GM18868 (cell line): Measurements from ENCODE around the gene CST11.

Source experiments
- ATAC-seq: cut with Tn5 transposase; IDR thresholded peaks from one replicate; pipeline ENCODE4 v1.9.1; 2021; ENCODE audit warnings: mild to moderate bottlenecking, moderate library complexity; ENCODE audit not compliant: unreplicated experiment

CST11 gene

DNA sequence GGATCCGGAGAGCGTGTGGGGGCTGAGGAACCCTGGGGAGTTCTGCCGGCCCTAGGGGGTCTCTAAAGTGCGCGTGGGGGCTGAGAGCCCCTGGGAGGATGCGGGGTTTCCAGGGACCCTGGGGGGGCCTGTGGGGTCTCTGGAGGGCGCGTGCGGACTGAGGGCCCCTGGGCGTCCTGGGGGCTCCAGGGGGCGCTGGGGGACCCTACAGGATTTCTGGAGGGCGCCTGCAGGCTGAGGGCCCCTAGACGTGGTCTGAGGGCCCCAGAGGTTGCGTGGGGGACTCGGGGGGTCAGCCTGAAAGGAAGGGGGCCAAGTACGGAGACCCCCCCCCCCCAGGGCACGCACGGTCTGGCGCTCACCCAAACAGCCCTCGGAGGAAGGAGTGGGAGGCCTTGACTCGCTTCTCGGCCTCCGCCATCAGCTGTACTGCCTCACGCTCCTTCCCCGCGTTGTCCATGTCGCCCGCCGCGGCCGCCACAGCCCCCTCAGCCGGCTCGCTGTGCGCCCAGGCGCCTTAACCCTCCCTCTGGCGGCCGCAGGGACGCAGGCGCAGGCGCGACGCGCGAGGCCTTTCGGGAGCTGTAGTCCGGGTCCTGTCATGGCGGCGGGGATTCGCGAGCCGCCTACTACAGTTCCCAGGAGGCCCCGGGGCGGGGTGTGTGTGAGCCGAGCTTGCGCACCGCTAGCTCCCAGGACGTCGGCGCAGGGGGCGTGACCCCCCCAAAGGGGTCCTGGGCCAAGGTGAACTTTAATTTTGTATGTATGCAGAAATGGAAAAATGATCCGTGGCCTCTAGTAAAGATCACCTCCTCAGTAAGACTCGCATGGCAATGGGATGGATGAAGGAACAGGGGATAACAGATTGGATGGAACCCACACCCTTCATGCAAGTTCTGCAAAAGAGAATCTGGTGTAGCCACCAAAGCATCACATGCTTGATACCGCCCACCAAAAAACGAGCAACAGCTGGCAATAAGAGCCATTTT is 31.4 kb downstream of the CST11 start, which contains the start of gene NAPB:
TSS of gene NAPB (minus strand) at position 546 of the 989 bp plus-strand sequence. CDS start at position 460, 86 bp downstream.
- peak; percentile 97 for ATAC-seq

DNA sequence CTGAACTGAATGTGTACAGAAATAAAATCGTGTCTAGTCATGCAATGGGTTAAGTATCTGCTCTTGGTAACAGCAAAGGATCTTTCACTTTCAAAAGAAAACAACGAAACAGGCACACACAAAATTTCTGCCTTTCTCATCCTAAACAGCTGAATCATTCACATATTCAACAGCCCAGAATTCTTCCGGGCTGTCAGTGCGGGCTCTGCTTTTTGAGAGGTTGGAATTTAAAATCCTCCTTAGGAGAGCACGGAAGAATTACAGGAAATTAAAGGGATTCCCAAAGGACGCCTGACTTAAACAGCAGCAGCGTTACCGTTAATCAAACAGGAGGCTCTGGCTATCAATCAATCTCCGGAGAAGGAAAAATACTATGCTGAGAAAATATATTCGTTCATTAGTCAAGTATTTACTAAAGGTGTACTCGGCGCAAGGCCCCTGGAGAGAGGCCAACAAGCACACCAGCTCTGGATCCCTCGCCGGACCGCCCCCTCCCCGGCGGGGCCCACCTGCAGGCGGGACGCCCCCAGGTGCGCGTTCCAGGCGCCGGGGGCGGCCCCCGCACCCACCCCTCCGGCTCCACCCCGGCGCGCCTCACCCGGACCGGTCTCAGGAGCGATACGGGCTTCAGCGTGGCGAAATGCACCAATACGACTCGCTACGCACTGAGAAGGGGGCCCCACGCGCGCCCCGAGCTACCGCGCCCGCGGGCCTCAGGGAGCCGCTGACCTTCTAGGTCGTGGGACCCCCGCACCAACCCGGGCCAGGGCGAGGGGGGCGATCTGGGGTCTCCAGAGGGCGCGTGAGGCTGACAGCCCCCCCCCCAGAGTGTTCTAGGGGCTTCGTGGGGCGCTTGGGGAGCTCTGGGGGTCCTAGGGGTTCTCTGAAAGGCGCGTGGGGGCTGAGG is 32.4 kb downstream of the CST11 start:
- ATAC-seq: peak; percentile 24

DNA sequence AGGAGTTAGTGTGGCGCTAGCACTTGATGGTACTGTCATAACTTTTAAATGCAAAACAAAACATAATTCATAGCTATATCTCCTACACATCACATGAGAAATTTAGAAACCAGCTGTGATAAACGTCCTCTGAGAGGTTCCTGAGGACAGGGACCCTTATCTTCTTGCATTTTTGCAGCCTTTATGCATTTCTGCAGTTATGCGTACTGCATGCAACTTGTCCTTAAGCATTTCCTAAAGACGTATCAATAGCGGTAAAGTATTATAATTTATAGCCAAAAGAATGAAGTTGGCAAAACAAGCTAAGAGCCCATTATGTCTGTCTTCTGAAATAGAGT is 33.0 kb downstream of the CST11 start:
- no peak for ATAC-seq

DNA sequence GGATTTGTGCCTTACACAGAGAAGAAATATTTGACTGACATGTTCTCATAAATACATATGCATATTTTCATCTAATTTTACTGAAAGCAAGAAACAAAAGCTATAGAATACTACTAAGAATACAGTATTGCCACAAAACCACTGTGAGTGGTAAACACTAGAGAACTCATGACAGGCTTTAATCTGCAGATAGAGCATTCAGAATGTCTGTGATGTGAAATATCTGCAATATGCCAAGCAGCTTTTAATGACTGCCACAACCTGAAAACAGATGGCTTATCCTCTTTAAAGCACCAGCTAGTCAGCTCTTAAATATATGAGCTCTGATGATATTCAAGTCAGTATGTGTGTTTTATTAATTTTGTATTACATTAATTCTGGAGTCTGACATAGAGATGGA is 34.8 kb downstream of the CST11 start:
- no peak for ATAC-seq

DNA sequence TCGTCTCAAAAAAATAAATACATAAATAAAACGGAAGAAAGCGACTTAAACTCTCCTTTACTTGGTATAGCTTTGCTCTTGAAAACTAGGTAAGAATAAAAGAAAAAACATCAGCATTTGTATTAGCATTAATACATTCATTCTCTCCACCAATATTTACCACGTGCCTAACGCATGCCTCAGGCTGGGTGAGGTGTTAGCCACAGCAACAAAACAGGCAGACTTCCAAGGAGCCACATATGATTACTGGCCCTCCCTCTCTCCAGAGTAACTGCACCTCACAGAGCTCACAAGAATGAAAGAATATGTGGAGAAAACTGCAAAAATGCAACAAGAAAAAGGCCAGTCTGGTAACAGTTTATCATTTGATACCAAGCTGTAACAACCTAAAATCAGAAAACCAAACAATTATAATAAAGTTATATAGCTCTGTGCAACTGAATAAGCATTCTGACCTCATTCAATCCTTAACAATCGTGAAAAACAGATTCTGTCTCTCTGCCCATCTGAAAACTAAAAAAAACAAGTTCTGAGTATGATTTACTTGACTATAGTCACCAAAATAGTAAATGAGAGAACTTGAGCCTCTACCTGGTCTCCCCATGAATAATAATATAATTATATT is 36.6 kb downstream of the CST11 start:
- ATAC-seq: no peak

DNA sequence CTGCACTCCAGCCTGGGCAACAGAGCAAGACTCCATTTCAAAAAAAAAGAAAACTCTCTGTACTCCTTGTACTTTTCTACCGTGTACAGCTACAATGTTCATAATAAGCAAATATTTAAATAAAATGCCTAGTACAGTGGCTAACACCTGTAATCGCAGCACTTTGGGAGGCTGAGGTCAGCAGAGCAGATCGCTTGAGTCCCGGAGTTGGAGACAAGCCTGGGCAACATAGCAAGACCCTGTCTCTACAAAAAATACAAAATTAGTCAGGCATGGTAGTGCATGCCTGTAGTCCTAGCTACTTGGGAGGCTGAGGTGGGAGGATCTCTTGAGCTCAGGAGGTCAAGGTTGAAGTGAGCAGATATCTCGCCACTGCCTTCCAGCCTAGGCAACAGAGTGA is 37.1 kb downstream of the CST11 start:
- ATAC-seq: no peak

DNA sequence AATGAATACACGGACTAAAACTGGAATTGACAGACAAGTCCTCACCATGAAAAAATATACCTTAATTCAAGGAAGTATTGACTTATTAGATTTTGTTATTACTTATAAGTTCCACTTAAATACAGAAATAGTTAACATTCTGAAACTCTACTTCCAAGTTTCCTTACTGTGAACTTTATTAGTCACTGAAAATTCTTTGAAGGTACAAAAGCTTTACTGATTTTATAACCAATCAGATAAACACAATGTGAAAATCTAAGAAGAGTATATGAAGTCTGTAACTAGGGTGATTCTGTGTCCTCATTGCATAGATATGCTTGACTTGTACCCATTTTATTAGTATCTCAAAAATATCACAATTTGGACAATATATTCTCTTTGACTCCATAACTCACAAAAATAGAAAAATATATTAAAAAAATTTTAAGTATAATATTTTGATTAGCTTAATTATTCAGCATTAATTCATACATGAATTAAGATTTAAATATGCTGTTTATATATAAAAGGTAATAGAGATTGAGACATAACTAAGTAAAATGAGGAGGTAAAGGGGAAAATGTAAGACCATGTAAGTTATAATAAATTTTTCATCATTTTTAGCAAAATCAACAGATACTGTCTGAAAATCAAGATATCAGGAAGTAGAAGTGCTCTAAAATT is 38.0 kb downstream of the CST11 start:
- no peak for ATAC-seq

DNA sequence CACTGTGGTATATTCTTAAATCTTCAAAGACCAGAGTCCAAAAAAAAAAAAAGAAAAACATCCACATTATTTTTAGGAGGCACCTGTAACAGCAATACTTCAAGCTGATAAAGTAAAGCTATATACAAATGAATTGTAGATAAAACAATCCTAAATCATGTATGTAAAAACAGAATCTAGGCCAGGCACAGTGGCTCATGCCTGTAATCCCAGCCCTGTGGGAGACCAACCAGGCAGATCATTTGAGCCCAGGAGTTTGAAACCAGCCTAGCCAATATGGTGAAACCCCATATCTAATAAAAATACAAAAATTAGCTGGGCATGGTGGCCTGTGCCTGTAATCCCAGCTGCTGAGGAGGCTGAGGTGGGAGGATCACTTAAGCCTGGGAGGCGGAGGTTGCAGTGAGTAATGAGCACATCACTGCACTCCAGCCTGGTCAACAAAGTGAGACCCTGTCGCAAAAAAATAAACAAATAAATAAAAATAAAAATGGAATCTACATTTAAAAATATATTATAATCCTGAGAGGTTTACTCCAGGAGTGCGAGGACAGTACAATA is 38.7 kb downstream of the CST11 start:
- ATAC-seq: no peak

DNA sequence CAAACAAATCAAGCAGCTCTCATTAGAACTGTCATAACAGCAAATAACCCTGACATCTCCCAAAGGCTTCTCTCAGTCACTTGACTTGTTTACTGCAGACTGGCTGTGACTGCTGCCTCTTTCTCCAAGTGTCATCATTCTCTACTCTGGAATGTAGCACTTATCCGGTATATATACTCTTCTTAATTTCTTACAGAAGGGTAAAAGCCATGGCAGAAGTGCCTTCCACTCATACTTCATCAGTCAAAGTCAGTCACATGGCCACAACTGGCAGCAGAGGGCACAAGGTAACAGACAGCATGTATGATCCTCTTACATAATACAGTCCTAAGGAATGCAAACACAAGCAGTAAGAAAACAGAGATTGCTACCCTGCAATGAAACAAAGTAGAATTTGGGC is 40.6 kb downstream of the CST11 start:
- no peak for ATAC-seq

DNA sequence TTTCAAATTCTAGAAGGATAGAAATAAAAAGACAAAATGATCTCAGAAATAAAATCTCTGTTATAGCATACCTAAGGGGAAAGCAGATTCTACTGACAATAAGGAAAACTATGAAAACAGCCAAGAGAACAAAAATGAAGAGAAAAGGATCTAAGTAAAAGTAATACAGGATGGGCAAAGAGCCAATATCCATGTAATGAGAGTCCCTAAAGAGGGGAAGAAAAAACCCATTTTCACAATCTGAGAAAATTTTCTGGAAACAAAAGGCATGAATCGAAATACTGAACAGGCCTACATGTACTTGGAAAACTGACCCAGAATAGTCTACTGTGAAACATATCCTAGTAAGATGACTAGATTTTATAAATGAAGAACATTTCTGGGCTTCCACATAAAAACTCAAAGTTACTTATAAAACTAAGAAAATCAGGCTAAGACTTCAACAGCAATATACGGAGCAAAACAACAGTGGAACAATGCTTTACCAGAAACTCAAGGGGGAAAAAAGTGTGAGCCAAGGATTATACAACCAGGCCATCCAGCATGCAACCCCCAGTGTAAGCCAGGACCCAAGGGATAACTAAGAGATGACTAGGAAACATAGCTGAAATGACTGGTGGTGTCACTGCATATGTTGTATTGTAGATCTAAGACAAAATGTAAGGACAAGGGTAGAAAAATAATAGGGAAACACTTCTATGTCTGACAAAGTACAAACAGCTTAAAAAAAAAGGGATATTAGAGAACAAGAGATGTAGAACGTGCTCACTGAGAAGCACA is 41.6 kb downstream of the CST11 start:
- no peak for ATAC-seq

DNA sequence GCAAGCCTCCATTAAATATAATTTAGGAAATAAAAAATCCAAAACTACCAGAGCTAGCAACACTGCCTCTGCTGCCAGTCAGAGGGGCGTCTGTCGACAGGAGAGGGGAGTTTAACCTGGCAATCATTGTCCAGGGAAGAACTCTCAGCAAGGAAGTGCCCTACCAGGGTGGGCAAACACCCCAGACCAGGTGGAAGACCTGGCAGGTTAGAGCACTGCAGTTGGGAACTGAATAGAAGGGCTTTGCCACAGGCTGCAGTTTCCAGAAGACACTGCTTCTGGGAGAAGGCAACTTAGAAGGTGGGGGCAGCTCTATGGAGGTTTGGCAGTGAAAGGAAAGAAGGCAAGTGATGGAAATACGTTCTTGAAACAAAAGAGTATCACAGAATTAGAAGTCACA is 42.9 kb downstream of the CST11 start:
- ATAC-seq: no peak

DNA sequence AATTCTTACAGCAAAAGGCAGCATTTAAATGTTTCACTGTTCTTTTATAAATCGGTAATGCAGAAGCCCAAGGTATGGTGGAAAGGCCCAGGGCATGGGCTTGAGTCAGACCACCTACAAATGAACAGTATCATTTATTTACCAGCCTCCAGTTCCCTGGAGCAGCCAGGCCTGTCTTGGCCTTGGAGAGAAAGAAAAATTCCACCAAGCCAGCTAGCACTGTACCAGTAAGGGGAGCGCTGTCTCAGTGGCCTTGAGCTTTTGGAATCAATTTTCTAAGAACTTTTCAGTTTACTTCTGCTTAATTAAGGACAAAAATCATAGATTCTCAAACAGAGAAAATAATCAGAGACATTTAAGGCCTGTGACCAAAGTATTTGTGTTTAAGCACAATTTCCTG is 43.7 kb downstream of the CST11 start:
- ATAC-seq: no peak

DNA sequence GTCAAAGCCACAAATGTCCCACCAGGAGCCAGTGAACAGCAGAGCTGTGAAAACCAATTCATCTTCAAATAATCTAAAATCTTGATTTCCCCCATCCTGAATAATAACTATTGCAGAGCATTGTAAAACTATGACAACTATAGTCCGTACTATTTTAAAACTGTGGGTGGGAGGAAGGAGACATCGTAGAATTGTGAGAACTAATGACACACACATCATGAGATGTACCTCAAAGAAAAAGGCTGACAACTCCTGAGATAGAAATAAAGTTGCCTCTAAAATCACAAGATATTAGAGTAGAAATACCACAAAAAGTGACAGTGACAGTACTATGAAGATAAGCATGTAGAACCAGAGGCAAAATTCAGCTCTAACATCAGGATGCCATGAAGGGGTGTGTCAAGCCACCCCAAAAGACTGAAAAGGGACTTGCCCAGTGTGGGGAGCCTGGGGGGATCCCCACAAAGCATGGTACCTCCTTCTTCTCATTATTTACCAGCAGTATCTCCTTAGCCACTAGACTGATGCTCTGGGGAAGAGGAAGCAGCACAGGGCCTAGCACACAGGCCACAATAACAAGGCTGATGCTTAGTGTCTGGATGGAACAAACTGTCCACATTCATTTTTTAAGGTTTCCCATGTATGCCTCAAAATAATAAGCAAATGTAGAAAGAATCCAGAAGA is 44.8 kb downstream of the CST11 start:
- ATAC-seq: peak; percentile 96

DNA sequence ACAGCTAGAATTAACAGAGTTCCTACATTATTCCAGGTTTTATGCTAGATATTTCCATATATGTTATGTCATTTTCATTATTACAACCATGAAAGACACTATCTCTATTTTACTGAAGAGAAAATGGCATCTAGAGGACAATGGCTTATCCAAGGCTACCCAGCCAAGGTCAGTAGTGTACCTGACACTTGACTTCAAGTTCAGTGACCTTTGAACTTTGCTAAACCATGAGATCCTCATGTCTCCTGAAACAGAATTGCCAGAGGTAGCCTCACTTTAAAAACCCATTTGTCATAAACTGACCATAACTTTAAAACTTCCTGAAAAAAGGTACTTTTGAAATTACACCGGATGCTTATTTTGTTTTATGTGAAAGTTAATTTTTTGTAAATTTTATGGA is 45.8 kb downstream of the CST11 start:
- no peak for ATAC-seq

DNA sequence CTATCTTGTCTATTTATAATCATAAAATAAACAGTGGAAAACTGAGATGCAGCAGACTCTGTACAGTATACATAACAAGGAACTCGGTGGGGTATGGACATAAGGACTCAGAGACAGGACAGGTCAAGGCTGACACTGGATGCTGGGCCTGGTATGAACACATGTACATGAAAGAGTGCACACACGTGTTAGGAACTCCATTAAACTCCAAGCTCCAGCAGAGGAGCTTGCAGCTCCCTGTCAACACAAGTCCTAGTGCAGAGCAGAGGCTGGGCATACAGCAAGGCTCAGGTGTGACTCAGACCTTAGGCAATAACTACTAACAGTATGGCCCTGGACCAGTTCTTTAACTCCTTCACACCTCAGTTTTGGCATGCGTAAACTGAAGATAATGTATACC is 48.5 kb downstream of the CST11 start:
- no peak for ATAC-seq

DNA sequence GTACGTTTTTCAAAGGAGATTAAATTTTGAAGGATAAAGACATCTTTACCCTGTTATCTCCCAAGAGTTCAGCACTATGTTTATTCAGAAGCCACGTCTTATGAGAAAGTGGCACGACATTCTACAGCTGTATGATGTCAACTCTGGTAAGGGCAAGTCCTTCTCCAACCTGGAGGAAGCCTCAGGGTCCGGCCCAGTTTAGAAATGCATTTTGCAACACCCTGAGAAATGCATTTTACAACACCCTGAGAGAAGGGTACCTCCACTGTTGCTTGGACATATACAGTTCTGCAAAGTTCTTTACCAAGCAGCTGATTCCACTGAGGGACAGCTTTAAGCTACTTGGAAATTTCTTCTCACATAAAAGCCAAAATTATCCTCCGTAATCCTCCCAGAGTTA is 48.9 kb downstream of the CST11 start:
- no peak for ATAC-seq

DNA sequence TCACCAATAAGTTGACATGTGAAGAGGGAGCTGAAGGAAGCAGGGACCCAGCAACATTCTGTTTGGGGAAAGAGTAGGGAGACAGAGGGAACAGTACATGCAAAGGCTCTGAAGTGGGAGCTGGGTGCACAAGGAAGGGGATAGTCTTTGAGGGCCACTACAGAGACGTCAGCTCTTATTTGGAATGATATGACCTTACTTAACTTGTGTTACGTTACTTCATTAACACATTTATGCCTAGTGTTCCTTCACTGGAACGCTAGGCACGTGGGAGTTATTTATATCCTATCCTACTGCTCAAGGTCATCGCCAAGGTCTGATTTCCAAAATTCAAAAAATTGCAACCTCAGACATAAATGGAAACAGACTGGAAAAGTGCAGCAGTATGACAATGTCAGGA is 51.6 kb downstream of the CST11 start:
- ATAC-seq: no peak
